Measurements from ENCODE around the gene IL1A. TPM values are rescaled to one million over a fixed set of nuclear protein-coding genes. Genes with fewer than 3 reads are reported as not detected.

IL1A gene
- total and polyA plus RNA-seq, 10 of the 15 experiments (the other 5 are each of a cell fraction or from before 2014, with no cell fraction given) = 0.10 to 8.7 (median 6.9) TPM

DNA sequence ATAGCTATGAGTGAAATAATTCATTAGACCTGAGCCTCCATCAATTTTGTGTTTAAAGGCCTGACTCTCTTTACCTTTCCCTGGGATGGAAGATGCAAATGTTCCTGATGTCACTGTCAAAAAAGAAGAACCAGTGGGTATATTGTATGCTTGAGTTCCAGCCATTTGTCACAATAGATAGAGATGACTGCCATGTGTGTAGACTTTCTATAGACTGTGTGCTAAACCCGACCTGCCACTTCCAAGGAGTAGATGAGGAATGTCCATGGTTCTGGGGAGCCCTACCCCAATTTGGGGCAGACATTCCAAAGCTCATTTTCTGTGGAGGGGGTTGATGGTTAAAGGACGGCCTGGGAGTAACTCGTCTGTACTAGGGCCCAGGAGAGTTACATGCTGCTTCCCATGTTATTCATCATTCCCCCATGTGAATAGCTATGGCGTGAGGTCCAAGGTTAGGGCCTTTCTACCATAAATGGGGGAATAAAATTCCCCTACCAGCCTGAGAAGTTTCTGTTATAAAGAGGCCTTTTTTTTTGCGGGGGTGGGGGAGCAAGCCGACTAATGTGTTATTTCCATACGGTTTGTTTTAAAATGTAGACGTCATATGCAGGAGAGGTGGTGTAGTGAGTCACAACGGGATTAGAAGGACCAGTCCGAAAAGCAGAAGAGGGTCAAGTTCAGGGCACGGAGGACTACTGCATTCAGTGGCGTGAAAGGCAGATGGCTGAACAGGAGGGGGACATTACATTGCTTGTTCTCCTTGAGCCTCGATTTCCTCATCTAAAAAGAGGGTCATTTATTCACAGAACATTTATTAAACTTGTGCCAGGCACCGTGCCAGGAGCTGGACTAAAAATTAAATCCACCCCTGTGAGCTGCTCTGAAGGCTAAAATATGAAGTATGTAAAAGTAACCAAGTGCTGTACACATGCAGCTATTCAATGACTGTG, 28.3 kb upstream of the IL1A start:
- Histone ChIP-seq H3K27ac (ENCODE audit: control insufficient read depth, insufficient read depth) (peak overlapping the region; percentile 55), H3K36me3 (ENCODE audit: control insufficient read depth in 2 of 2, insufficient read depth in 2 of 2, low read length in 1 of 2) (no peaks in the 10 kb centered on the region), H3K4me2 (ENCODE audit: control insufficient read depth, insufficient read depth) (peak overlapping the region; percentile 26; the same call in 1 of the 2 replicates), H3K9me3 (replicated peaks; ENCODE audit: control insufficient read depth, insufficient read depth, low read length) (no peaks in the 10 kb centered on the region; the same call in 1 of the 3 replicates), H4K20me1 (ENCODE audit: control insufficient read depth, insufficient read depth) (no peaks in the 10 kb centered on the region), H3K4me3 (no peak overlapping the region), H3K79me2 (ENCODE audit: control insufficient read depth, insufficient read depth, low read length) (no peaks in the 10 kb centered on the region), H3K4me1 (ENCODE audit: control insufficient read depth, insufficient read depth, low read length) (peaks cover 15% of the 10 kb centered on the region), H2AFZ (ENCODE audit: control insufficient read depth, low read depth, low read length) (peak overlapping the region; percentile 57), H3K27me3 (replicated peaks in 1 of 2; ENCODE audit: control insufficient read depth in 2 of 2, insufficient read depth in 2 of 2, low read length in 1 of 2) (no peaks in the 10 kb centered on the region), H3K9ac (ENCODE audit: control insufficient read depth, insufficient read depth, low read length) (no peak overlapping the region)
- ChIA-PET SMC1A (ENCODE audit: uncharacterized antibody, unreplicated experiment) (interaction anchor here (0.7 to 5.0 kb wide), 23 partner anchors 9 to 108 kb away, joined by 3 to 30 read pairs (median 5); partner anchors contain the start of gene IL1B), CTCF (interaction anchor here (0.6 to 2.2 kb wide), 9 partner anchors 9 to 129 kb away, joined by 3 to 13 read pairs (median 7); no protein-coding TSS in a partner anchor), RAD21 (ENCODE audit: unreplicated experiment) (interaction anchor here (0.8 to 3.3 kb wide), 21 partner anchors 9 to 130 kb away, joined by 3 to 26 read pairs (median 5); partner anchors contain the start of genes CKAP2L and IL1A), POLR2A (interaction anchor here (0.8 to 3.1 kb wide), 12 partner anchors 10 to 73 kb away, joined by 3 to 15 read pairs (median 4); partner anchors contain the start of gene IL1B)
- intact Hi-C loops (cut with micrococcal nuclease; ENCODE audit: unreplicated experiment) = loop anchor here (2.0 kb wide), 2 partner anchors 56 to 68 kb away; no protein-coding TSS in a partner anchor
- WGBS (ENCODE audit: insufficient coverage, insufficient replicate concordance, low lambda C conversion rate, missing lambda C conversion rate) = 8% methylated on average over 14 of the region's 14 CpGs
- FAIRE-seq (peak; percentile 13), ATAC-seq (peak; percentile 92), DNase-seq (ENCODE audit: low read depth, low spot score) (no peak)
- BruUV-seq (replicated peaks) = no TSS peak
- in situ Hi-C loops (cut with MboI) = no loop called here
- no peak; a peak in 1 of 4 replicates for TF ChIP-seq SRF (IDR thresholded peaks at IDR 0.05; ENCODE audit: low read depth in 2 of 2, low read length in 2 of 2)
- no peak; the same call in 2 of the 3 replicates for TF ChIP-seq POU2F2 (IDR thresholded peaks at IDR 0.05; ENCODE audit: borderline replicate concordance, low read depth, low read length)
- peak; percentile 89 for TF ChIP-seq NFIC (IDR thresholded peaks at IDR 0.05; ENCODE audit: low read depth, low read length)
- TF ChIP-seq CBX5 (IDR thresholded peaks at IDR 0.05; ENCODE audit: low read depth) = no peak
- TF ChIP-seq, protein P1, sequence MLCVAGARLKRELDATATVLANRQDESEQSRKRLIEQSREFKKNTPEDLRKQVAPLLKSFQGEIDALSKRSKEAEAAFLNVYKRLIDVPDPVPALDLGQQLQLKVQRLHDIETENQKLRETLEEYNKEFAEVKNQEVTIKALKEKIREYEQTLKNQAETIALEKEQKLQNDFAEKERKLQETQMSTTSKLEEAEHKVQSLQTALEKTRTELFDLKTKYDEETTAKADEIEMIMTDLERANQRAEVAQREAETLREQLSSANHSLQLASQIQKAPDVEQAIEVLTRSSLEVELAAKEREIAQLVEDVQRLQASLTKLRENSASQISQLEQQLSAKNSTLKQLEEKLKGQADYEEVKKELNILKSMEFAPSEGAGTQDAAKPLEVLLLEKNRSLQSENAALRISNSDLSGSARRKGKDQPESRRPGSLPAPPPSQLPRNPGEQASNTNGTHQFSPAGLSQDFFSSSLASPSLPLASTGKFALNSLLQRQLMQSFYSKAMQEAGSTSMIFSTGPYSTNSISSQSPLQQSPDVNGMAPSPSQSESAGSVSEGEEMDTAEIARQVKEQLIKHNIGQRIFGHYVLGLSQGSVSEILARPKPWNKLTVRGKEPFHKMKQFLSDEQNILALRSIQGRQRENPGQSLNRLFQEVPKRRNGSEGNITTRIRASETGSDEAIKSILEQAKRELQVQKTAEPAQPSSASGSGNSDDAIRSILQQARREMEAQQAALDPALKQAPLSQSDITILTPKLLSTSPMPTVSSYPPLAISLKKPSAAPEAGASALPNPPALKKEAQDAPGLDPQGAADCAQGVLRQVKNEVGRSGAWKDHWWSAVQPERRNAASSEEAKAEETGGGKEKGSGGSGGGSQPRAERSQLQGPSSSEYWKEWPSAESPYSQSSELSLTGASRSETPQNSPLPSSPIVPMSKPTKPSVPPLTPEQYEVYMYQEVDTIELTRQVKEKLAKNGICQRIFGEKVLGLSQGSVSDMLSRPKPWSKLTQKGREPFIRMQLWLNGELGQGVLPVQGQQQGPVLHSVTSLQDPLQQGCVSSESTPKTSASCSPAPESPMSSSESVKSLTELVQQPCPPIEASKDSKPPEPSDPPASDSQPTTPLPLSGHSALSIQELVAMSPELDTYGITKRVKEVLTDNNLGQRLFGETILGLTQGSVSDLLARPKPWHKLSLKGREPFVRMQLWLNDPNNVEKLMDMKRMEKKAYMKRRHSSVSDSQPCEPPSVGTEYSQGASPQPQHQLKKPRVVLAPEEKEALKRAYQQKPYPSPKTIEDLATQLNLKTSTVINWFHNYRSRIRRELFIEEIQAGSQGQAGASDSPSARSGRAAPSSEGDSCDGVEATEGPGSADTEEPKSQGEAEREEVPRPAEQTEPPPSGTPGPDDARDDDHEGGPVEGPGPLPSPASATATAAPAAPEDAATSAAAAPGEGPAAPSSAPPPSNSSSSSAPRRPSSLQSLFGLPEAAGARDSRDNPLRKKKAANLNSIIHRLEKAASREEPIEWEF (IDR thresholded peaks at IDR 0.05; ENCODE audit: insufficient replicate concordance, low read depth, low read length) = peak; percentile 36
- TF ChIP-seq SIN3A (IDR thresholded peaks at IDR 0.05; ENCODE audit: low read depth, low read length) = no peak
- peak; percentile 55; the same call in 1 of the 2 replicates for TF ChIP-seq MEF2A (IDR thresholded peaks at IDR 0.05; ENCODE audit: insufficient read depth, low read depth, low read length)
- TF ChIP-seq ZNF207 (IDR thresholded peaks at IDR 0.05; ENCODE audit: borderline replicate concordance) = no peak
- TF ChIP-seq YBX1 (IDR thresholded peaks at IDR 0.05) = no peak
- TF ChIP-seq RAD51 (IDR thresholded peaks at IDR 0.05) = no peak
- TF ChIP-seq HCFC1 (IDR thresholded peaks at IDR 0.05; ENCODE audit: low read length) = no peak
- TF ChIP-seq ATF3 (IDR thresholded peaks at IDR 0.05; ENCODE audit: borderline replicate concordance, extremely low read depth, low read depth, low read length) = no peak
- peak; percentile 81 for TF ChIP-seq BCL3 (IDR thresholded peaks at IDR 0.05; ENCODE audit: borderline replicate concordance, insufficient read depth, low read depth, low read length, poor library complexity, severe bottlenecking)
- no peak for TF ChIP-seq BACH1 (IDR thresholded peaks at IDR 0.05; ENCODE audit: borderline replicate concordance)
- no peak for TF ChIP-seq TCF3 (IDR thresholded peaks at IDR 0.05; ENCODE audit: borderline replicate concordance, insufficient read depth, low read depth, low read length)

All from GM12878 (cell line).